Measurements from ENCODE around the gene IL6. TPM values are rescaled to one million over a fixed set of nuclear protein-coding genes. Genes with fewer than 3 reads are reported as not detected.

IL6 gene
- total and polyA plus RNA-seq, 2 of the 8 experiments (the other 6 are each of a cell fraction or from before 2014, with no cell fraction given) = 0.12 to 0.41 TPM

- Histone ChIP-seq H3K36me3 (ENCODE audit: control insufficient read depth in 2 of 4, insufficient read depth in 4 of 4, low read length in 3 of 4) (no peaks in the 10 kb centered on the region), H3K4me3 (ENCODE audit: extremely low read depth in 1 of 4, insufficient read depth in 2 of 4, low read depth in 3 of 4, low read length in 4 of 4) (no peak overlapping the region), H3K9me3 (ENCODE audit: insufficient read depth in 2 of 2, low read depth in 1 of 2, low read length in 1 of 2) (no peaks in the 10 kb centered on the region), H2BK15ac (ENCODE audit: low read length) (no peak overlapping the region), H3K4me1 (replicated peaks in 1 of 4; ENCODE audit: control insufficient read depth in 3 of 4, insufficient read depth in 4 of 4, low read length in 3 of 4) (no peaks in the 10 kb centered on the region), H3K27ac (ENCODE audit: low read depth, low read length) (no peak overlapping the region), H2BK5ac (ENCODE audit: low read depth, low read length) (no peak overlapping the region), H3K4me2 (ENCODE audit: insufficient read depth in 1 of 2, low read depth in 2 of 2, low read length in 2 of 2) (no peak overlapping the region), H3K79me2 (ENCODE audit: control insufficient read depth in 1 of 2, insufficient read depth in 2 of 2, low read length in 2 of 2) (no peaks in the 10 kb centered on the region), H3K23me2 (ENCODE audit: low read depth, low read length) (no peaks in the 10 kb centered on the region), H4K20me1 (replicated peaks in 1 of 2; ENCODE audit: control insufficient read depth in 1 of 2, insufficient read depth in 2 of 2, low read length in 2 of 2) (no peaks in the 10 kb centered on the region), H3K9ac (replicated peaks in 1 of 4; ENCODE audit: extremely low read depth in 1 of 4, low read depth in 3 of 4, low read length in 3 of 4) (no peak overlapping the region), H2BK20ac (ENCODE audit: low read length) (no peak overlapping the region), H3K18ac (ENCODE audit: extremely low read depth, low read length) (no peak overlapping the region), H2BK120ac (replicated peaks; ENCODE audit: low read depth, low read length) (no peak overlapping the region), H3K56ac (replicated peaks; ENCODE audit: insufficient read length, low read depth, low read length) (no peak overlapping the region), H3K27me3 (replicated peaks in 1 of 4; ENCODE audit: control insufficient read depth in 3 of 4, extremely low read depth in 1 of 4, insufficient read depth in 3 of 4, low read length in 3 of 4) (no peaks in the 10 kb centered on the region), H2AFZ (ENCODE audit: low read length) (no peak overlapping the region), H2BK12ac (ENCODE audit: low read depth, low read length) (no peak overlapping the region), H3K79me1 (ENCODE audit: low read depth, low read length) (no peaks in the 10 kb centered on the region), H3K23ac (ENCODE audit: insufficient read length) (no peak overlapping the region), H2AK5ac (ENCODE audit: low read depth, low read length) (no peak overlapping the region), H4K5ac (ENCODE audit: insufficient read length, low read depth, low read length) (no peak overlapping the region), H3K14ac (ENCODE audit: insufficient read length) (no peak overlapping the region), H4K91ac (replicated peaks; ENCODE audit: insufficient read length, low read length) (no peak overlapping the region), H3K4ac (replicated peaks; ENCODE audit: insufficient read length, low read depth, low read length) (no peak overlapping the region), H4K8ac (ENCODE audit: extremely low read depth, insufficient read depth, low read length) (no peak overlapping the region)
- FAIRE-seq (no peak), DNase-seq (ENCODE audit: low read depth in 1 of 2, low spot score in 2 of 2) (no peak)
- ChIA-PET POLR2A (ENCODE audit: partially characterized antibody) (no interaction called here), CTCF (ENCODE audit: partially characterized antibody) (interaction anchor here (0.6 to 16.8 kb wide), 11 partner anchors 10 to 321 kb away, joined by 3 to 385 read pairs (median 6); no protein-coding TSS in a partner anchor)
- TF ChIP-seq RAD21 (IDR thresholded peaks at IDR 0.05 in 1 of 2, conservative IDR thresholded peaks at IDR 0.05 in 1 of 2; ENCODE audit: low read depth in 2 of 2, low read length in 2 of 2) (no peak), TBP (IDR thresholded peaks at IDR 0.05; ENCODE audit: low read depth, low read length) (no peak), EZH2 (IDR thresholded peaks at IDR 0.05; ENCODE audit: low read depth, low read length, severe bottlenecking) (no peak), RFX5 (IDR thresholded peaks at IDR 0.05; ENCODE audit: borderline replicate concordance, low read depth, low read length) (no peak), BACH1 (IDR thresholded peaks at IDR 0.05; ENCODE audit: low read length) (no peak), SIRT6 (IDR thresholded peaks at IDR 0.05; ENCODE audit: low read length) (no peak), KDM5A (IDR thresholded peaks at IDR 0.05; ENCODE audit: low read length) (no peak), BCL11A (IDR thresholded peaks at IDR 0.05; ENCODE audit: low read depth in 2 of 2, low read length in 2 of 2) (no peak)
- WGBS, 2 experiments (ENCODE audit: extremely low coverage in 1 of 2, insufficient coverage in 1 of 2, insufficient read length in 1 of 2, insufficient replicate concordance in 2 of 2, low coverage in 1 of 2, low lambda C conversion rate in 2 of 2, missing lambda C conversion rate in 1 of 2) = 92% methylated on average over 6 of the region's 6 CpGs; no CpG with 5 or more reads in 1 of the 2 experiments
Observed at GRCh38 chr7:22733761-22734160, 6.8 kb downstream of the IL6 start.
